GM12892 (cell line): ENCODE measurements around the gene PRSS22.

Experiments used
- POLR2A ChIP-seq: IDR thresholded peaks from 2 replicates; pipeline ENCODE4 v1.6.1; 2011; ENCODE audit warnings: low read depth, low read length, control low read depth
- POLR2AphosphoS5 ChIP-seq: IDR thresholded peaks from 2 replicates; pipeline ENCODE4 v1.6.1; 2011; ENCODE audit warnings: low read depth, low read length, control low read depth

- TF ChIP-seq POLR2AphosphoS5, result peak; percentile 90
- peak; percentile 91 for TF ChIP-seq POLR2A
Observed at GRCh38 chr16:2905241-2905987, 47.4 kb upstream of the PRSS22 start.
